Activated B cell treated with CpG ODN at 0.5 μM for 24 hours (primary cell): ENCODE measurements around the gene TBL1Y. TPM values are rescaled to one million over a fixed set of nuclear protein-coding genes. Genes with fewer than 3 reads are reported as not detected.

Experiments used
- ATAC-seq: fragments of 200-7000 bp; cut with Tn5 transposase; one replicate; pipeline ENCODE4 v1.10.0; 2021; ENCODE audit warnings: low read depth, mild to moderate bottlenecking, moderate library complexity
- CTCF ChIA-PET: fragments of 350-600 bp; sonication (Branson Sonifier 250); formaldehyde crosslinking; loops from one replicate; lab custom pipeline; 2021; ENCODE audit warnings: antibody characterized with exemption; lab: Charles Lee
- POLR2A ChIA-PET: fragments of 350-600 bp; sonication (Branson Sonifier 250); formaldehyde crosslinking; loops from one replicate; lab custom pipeline; 2021; ENCODE audit warnings: antibody characterized with exemption; lab: Charles Lee
- DNase-seq: peaks from one replicate; pipeline ENCODE4 v3.0.0; 2022
- H3K27ac Mint-ChIP-seq: one replicate; pipeline ENCODE4 v1.8.0; 2020; ENCODE audit warnings: mixed read lengths
- H3K27me3 Mint-ChIP-seq: one replicate; pipeline ENCODE4 v1.8.0; 2021; ENCODE audit warnings: mixed read lengths
- H3K36me3 Mint-ChIP-seq: one replicate; pipeline ENCODE4 v1.8.0; 2021; ENCODE audit warnings: low read depth, mixed read lengths
- H3K4me1 Mint-ChIP-seq: one replicate; pipeline ENCODE4 v1.8.0; 2021; ENCODE audit warnings: mixed read lengths
- H3K4me3 Mint-ChIP-seq: one replicate; pipeline ENCODE4 v1.8.0; 2020; ENCODE audit warnings: mild to moderate bottlenecking, mixed read lengths
- H3K9me3 Mint-ChIP-seq: one replicate; pipeline ENCODE4 v1.8.0; 2020; ENCODE audit warnings: mixed read lengths
- CTCF ChIP-seq: fragments of 200-600 bp; IDR thresholded peaks from one replicate; pipeline ENCODE4 v1.8.0; 2022; ENCODE audit warnings: antibody characterized with exemption, mild to moderate bottlenecking
- intact Hi-C: fragments of 100-400 bp; cut with micrococcal nuclease; formaldehyde crosslinking; loops from one replicate; pipeline ENCODE4 v1.15.1; 2024
- total RNA-seq: library from RNA; stranded (reverse); gene quantifications from 2 replicates; pipeline ENCODE4 v1.2.3, GENCODE V29; 2022

Gene TBL1Y
- total RNA-seq, 1 donor from 2014 or later: not detected

- intact Hi-C loops: no loop called here
- H3K27me3 Mint-ChIP-seq: no peaks in the 10 kb centered on the region
- POLR2A ChIA-PET: no interaction called here
- no peak for ATAC-seq
- CTCF ChIA-PET: no interaction called here
- TF ChIP-seq CTCF: no peak
- H3K36me3 Mint-ChIP-seq: no peaks in the 10 kb centered on the region
- no peak for DNase-seq
- no peak overlapping the region for H3K27ac Mint-ChIP-seq
- H3K4me1 Mint-ChIP-seq: no peaks in the 10 kb centered on the region
- no peak overlapping the region for H3K4me3 Mint-ChIP-seq
- H3K9me3 Mint-ChIP-seq: no peaks in the 10 kb centered on the region
Observed at GRCh38 chrY:7110086-7110485, 199.6 kb downstream of the TBL1Y start.

DNA sequence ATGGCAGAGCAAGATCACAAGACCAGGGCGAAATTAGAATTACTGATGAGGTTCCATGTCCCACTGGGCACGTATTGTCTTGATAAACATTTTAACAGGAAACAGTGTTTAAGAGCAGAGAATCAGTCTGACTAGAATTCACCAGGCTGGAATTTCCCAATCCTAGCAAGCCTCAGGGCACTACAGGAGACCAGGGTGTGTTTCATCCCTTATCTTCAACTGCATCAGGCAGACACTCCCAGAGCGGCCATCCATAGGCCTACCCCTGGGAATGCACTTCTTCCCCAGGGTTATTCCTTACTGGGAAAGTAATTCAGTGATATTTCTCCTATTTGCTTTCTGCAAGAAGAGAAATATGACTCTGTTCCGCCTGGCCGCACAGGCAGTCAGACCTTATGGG lies 205.4 kb downstream of the TBL1Y start:
- no peaks in the 10 kb centered on the region for H3K36me3 Mint-ChIP-seq
- H3K4me3 Mint-ChIP-seq: no peak overlapping the region
- CTCF ChIA-PET: no interaction called here
- POLR2A ChIA-PET: no interaction called here
- H3K4me1 Mint-ChIP-seq: no peaks in the 10 kb centered on the region
- no peak for ATAC-seq
- no peaks in the 10 kb centered on the region for H3K9me3 Mint-ChIP-seq
- intact Hi-C loops: no loop called here
- TF ChIP-seq CTCF: no peak
- no peak for DNase-seq
- no peak overlapping the region for H3K27ac Mint-ChIP-seq
- no peaks in the 10 kb centered on the region for H3K27me3 Mint-ChIP-seq

GRCh38 chrY:7122202-7122601 lies 211.7 kb downstream of the TBL1Y start:
- POLR2A ChIA-PET: no interaction called here
- no peaks in the 10 kb centered on the region for H3K9me3 Mint-ChIP-seq

DNA sequence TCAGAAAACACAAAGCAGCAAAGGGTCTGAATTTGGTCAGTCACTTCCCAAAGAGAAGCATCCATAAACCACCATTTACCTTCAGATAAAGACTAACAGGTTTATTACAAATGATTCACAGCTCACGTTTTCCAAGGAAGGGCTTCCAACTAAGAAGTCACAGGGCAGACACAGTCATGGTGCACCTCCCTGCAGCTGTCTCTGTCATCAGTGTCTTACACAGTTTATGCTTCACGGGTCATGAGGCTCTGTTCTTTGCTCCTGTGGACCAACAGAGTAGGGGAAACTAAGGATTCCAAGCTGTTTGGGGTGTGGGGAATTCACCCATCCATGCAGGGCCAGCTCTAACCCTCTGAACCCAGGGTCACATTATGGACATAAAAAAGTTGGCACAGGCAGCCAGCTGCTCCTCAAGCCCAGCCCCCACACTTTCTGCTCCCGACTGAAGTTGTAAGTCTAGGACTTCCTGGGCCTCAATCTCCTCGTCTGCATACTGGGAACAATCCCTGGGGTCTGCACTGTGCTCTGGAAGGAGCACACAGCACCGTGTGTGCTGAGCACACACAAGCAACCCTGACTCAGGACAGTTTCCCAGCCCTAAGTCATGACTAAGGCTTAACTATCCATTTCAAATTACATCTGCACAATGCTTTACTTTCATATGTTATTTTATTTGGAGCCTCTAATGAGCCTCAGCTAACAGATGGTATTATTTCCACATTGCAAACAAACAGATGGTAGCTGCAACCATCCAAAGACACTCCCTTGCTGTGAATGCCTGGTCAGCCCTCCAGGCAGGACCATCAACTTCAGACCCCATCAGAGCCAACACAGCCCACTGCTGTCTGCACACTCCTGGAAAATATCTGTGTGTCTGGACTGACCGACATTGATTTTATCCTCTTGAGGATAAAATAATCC lies 214.9 kb downstream of the TBL1Y start:
- CTCF ChIA-PET: no interaction called here
- H3K27me3 Mint-ChIP-seq: no peaks in the 10 kb centered on the region
- intact Hi-C loops: no loop called here
- DNase-seq (no peak), ATAC-seq (no peak)
- POLR2A ChIA-PET: no interaction called here
- H3K36me3 Mint-ChIP-seq: no peaks in the 10 kb centered on the region
- TF ChIP-seq CTCF: no peak
- H3K9me3 Mint-ChIP-seq: no peaks in the 10 kb centered on the region
- no peak overlapping the region for H3K27ac Mint-ChIP-seq
- H3K4me3 Mint-ChIP-seq: no peak overlapping the region
- no peaks in the 10 kb centered on the region for H3K4me1 Mint-ChIP-seq

More at GRCh38 chrY:7122202-7122601, 211.7 kb downstream of the TBL1Y start:
- Mint-ChIP-seq H3K27ac (no peak overlapping the region), H3K4me1 (no peaks in the 10 kb centered on the region), H3K27me3 (no peaks in the 10 kb centered on the region), H3K4me3 (no peak overlapping the region), H3K36me3 (no peaks in the 10 kb centered on the region)
- CTCF ChIA-PET: no interaction called here
- ATAC-seq (no peak), DNase-seq (no peak)
- intact Hi-C loops: no loop called here
- no peak for TF ChIP-seq CTCF

DNA sequence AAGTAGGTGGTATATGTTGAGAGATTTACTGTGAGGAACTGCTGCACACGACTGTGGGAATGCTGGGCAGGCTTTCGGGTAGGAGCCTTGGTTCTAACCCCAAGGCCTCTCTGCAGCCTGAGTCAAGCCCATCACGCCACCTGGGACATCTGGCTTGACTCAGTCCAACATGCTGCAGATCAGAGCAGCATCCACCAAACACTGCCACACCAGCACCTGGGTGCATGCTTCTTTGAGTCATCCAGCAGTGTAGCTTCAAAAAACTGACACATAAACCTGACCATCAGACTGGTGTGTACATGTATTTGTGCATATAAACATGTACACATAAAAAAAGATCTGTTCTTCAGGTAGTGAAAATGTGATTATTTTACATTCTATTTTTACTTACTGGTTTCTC lies 217.7 kb downstream of the TBL1Y start:
- POLR2A ChIA-PET: no interaction called here
- peaks cover 2% of the 10 kb centered on the region for H3K9me3 Mint-ChIP-seq
- no peaks in the 10 kb centered on the region for H3K27me3 Mint-ChIP-seq
- ATAC-seq: no peak
- intact Hi-C loops: no loop called here
- no peaks in the 10 kb centered on the region for H3K36me3 Mint-ChIP-seq
- no peak for TF ChIP-seq CTCF
- H3K4me3 Mint-ChIP-seq: no peak overlapping the region
- no peaks in the 10 kb centered on the region for H3K4me1 Mint-ChIP-seq
- no peak overlapping the region for H3K27ac Mint-ChIP-seq
- CTCF ChIA-PET: no interaction called here
- no peak for DNase-seq

Other genes with a start within 250 kb of the TBL1Y start
- not detected in 2 replicates for gene AMELY, start 1.1 kb downstream of the TBL1Y start, total RNA-seq